Stimulated activated CD4-positive, alpha-beta T cell treated with anti-CD3 and anti-CD28 coated beads, Interleukin-4, amount 100 ng/mL, for 48 hours (primary cell): ENCODE results near the gene TEX30.

ENCODE experiments used
- DNase-seq, 2 donors: peaks; one replicate each; pipeline ENCODE4 v3.0.0-alpha.2; 2020; ENCODE audit warnings: low read depth in 2 of 2

The TEX30 gene

DNA sequence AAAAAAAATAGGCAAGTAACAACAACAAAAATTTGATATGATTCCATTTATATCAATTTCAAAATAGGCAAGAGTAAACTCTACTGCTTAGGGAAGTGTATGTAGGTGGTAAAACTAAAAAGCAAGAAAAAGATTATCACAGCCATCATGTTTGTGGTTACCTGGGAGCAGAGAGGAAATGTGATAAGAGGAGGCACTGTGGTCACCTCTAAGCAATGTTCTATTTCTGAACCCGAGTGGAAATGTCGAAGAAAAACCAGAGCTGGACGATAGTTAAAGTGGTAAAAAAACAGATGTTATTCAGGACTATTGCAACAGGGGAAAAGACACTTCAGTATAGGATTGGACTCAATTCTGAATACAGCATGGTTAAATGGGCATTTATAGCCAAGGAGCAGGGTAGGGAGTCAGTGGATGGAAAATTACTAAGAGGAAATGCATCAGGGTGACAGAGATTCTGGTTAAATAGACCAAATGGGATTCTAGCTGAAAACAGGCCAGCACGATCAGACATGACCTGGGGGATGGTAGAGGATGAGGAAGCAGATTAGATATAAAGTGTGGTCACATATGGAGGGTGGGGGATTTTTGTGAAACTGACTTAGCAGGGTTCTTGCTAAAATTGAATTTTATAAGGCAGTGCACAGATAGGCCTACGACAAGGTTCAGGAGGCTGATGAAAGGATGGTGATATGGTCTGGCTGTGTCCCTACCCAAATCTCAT is 6.0 kb upstream of the TEX30 start:
- peak in 1 of 2 donors; percentile 30 for DNase-seq

DNA sequence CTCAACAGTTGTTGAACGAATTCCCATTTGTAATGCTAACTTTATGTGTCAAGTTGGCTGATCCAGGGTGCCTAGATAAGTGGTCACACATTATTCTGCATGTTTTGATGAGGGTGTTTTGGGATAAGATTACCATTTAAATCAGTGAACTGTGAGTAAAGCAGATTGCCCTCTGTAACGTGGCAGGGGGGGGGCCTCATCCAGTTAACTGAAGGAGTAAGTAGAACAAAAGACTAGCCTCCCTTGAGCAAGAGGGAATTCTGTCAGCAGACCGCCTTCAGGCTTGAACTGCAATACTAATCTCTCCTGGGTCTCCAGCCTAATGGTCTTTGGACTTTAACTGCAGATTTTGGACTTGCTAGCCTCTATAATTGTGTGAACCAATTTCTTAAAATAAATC is 4.2 kb upstream of the TEX30 start:
- no peak for DNase-seq

DNA sequence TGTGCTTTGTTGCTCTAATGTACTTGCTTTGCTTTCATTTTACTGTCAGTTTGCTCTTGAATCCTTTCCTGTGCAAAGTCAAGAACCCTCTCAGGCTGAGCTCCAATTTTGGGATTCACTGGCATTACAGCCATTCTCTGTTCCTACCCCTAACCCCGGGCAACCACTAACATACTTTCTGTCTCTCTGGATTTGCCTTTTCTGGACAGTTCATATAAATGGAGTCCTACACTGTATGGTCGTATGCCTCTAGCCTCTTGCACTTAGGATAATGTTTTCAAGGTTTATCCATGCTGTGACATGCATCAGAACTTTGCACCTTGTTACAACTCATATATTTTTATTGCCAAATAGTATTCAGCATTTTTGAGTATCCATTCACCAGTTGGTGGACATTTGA is 2.7 kb upstream of the TEX30 start:
- DNase-seq: no peak

- DNase-seq: no peak
Observed at GRCh38 chr13:102774591-102775520, 1.3 kb upstream of the TEX30 start.

DNA sequence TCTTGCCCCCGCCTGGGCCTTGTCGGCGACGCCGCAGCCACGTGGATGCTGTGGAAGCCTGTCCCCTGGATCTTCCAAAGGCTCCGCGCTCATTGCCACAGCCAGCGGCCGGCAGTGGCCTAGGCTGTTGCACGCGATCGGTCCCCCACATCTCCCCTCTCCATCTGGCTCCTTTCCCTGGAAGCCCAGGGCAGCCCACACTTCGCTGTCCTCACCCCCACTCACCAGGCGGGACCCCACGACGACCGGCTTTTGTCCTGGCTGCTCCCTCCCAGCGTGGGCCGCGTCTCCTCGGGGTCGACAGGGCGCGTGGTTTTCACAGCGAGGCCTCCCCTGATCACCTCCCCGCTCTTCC is 605 bp upstream of the TEX30 start:
- no peak for DNase-seq

DNA sequence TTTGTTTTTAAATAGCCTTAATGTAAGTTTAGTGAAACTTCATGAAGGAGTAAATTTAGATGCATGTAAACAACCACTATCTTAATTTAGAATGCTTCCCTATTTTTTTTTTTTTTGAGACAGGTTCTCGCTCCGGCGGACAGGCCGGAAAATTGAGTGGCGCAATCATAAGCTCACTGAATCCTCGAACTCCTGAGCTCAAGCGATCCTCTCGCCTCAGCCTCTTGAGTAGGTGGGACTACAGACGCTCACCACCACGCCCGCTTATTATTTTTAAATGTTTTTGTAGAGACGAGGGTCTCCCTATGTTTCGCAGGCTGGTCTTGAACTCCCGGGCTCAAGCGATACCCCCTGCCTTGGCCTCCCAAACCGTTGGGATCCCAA is 1.6 kb downstream of the TEX30 start:
- DNase-seq: no peak

- no peak for DNase-seq
Observed at GRCh38 chr13:102771298-102772041, 2.1 kb downstream of the TEX30 start.

GRCh38 chr13:102770435-102770834 is 3.2 kb downstream of the TEX30 start:
- DNase-seq: no peak

GRCh38 chr13:102769679-102770078 is 3.9 kb downstream of the TEX30 start:
- DNase-seq: no peak

GRCh38 chr13:102768909-102769308 is 4.7 kb downstream of the TEX30 start:
- DNase-seq: no peak

DNA sequence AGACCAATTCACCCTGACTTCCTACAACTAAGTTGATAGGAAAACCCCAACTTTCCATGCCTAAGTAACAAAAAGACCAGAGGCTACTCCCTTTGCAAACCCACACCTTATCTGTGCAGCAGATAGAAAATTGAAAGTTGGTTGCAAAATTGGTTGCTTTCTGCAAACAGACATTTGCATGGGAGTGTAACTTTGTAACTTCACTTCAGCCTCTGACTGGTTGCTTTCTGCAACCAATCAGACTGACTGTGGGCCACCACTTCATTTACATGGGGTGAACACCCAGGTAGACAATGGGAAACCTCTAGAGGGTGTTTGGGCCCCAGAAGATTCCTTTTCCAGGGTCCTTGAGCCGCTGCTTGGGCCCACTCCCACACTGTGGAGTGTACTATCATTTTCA is 9.8 kb downstream of the TEX30 start:
- DNase-seq: no peak

GRCh38 chr13:102761071-102761470 is 12.5 kb downstream of the TEX30 start:
- DNase-seq: no peak

DNA sequence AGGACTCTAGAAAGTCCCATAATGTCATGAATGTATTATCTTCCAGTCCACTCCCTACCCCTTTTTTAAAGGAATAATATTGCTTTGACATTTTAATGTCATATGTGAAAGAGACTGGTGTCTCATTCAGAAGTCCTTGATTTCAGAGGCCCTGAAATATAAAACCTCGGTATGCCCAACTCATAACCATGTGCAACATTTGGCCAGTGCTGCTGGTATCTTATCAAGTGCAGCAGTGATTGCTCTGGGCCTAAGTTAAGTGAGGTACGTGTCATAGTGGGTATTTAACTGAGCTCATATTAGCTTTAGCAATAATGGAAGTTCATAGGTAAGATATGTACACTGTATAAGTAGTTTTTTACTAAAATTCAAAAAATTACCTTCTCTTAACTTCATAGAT is 14.7 kb downstream of the TEX30 start:
- DNase-seq: no peak

GRCh38 chr13:102757006-102757405 is 16.6 kb downstream of the TEX30 start:
- no peak for DNase-seq

DNA sequence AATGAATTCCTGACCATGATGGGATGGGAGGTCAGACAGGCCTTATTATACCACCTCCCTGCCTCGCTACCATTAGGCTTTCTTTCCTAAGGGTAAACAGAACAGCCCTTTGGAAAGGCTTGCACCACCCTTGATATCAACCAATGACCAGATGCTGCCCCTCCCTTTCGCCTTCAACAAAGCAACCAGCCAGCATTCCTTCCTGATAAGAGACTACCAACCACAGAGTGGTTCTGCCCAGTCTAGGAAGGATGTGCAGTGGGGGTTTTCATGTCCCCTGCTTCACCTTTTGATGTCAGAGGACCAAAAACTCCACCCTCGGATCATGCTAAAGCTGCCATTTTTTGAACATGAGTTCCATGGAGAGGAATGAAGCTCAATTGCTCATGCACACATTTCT is 21.7 kb downstream of the TEX30 start:
- no peak for DNase-seq

DNA sequence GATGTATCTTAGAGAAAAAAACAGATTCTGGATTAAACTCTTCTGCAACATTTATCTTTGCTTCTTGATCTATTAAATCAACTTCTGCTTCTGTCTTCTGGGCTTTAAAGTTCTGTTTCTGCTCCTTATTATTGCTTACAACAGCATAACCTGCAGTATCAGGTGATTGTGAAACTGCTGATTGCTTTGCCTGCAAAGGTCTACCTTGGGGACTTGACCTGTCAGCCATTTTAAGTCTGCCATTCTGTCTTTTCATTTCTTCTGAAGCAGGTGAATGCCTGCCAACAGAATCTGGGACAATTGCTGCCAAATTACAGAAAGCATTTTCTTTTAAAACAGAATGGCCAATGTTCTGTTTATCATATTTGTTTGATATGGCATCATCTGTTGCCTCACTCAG is 31.1 kb downstream of the TEX30 start:
- DNase-seq: no peak

DNA sequence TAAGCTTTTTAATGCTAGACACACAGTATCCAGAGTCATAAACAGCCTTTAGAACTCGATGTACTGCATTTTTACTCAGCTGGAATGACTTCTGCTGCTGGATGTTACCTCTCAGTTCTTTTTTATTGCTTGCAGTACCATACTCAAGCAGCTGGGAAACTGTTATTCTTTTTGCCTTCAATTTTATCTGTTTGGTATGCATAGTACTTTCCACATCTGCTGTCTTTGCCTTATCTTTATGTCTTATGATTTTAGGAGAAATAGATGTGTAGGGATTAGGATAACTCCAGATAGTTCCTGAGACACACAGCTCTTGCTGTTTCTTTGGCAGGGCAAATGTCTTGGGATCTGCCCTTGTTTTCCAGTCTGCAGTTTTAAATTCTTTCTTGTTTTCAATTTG is 31.5 kb downstream of the TEX30 start:
- no peak for DNase-seq

- no peak for DNase-seq
Observed at GRCh38 chr13:102729560-102730270, 43.9 kb downstream of the TEX30 start.

GRCh38 chr13:102726430-102726829 is 47.2 kb downstream of the TEX30 start:
- DNase-seq: no peak

GRCh38 chr13:102724923-102725322 is 48.7 kb downstream of the TEX30 start:
- no peak for DNase-seq

GRCh38 chr13:102721800-102722231 is 51.8 kb downstream of the TEX30 start:
- no peak for DNase-seq

- DNase-seq: no peak
Observed at GRCh38 chr13:102718746-102719145, 54.8 kb downstream of the TEX30 start.
